ENCODE measurements around the gene XRCC1.
"Not testable (repeated sequence)": the region's sequence is repeated elsewhere in the genome, so short reads cannot be mapped to it uniquely, and the experiment has no call there.

XRCC1 gene

GRCh38 chr19:43519436-43520088, 55.8 kb downstream of the XRCC1 start:
- DNase-seq (ENCODE audit: low read depth in 2 of 2), result peak; percentile 79 to 80

GRCh38 chr19:43518051-43518450, 57.3 kb downstream of the XRCC1 start:
- no peak for DNase-seq (ENCODE audit: low read depth in 2 of 2)

- DNase-seq (ENCODE audit: low read depth in 2 of 2), result not testable (repeated sequence)
Measured at GRCh38 chr19:43512399-43512798, 62.9 kb downstream of the XRCC1 start.

GRCh38 chr19:43511324-43511723, 64.0 kb downstream of the XRCC1 start:
- DNase-seq (ENCODE audit: low read depth in 2 of 2), result no peak

- DNase-seq (ENCODE audit: low read depth in 2 of 2), result no peak
Measured at GRCh38 chr19:43510713-43511112, 64.6 kb downstream of the XRCC1 start.

GRCh38 chr19:43507880-43508279, 67.4 kb downstream of the XRCC1 start:
- DNase-seq (ENCODE audit: low read depth in 2 of 2), result no peak

GRCh38 chr19:43506629-43507028, 68.7 kb downstream of the XRCC1 start:
- DNase-seq (ENCODE audit: low read depth in 2 of 2), result no peak

- DNase-seq (ENCODE audit: low read depth in 2 of 2), result no peak
Measured at GRCh38 chr19:43505941-43506340, 69.4 kb downstream of the XRCC1 start.

GRCh38 chr19:43505186-43505456, 70.2 kb downstream of the XRCC1 start:
- DNase-seq (ENCODE audit: low read depth in 2 of 2), result no peak

GRCh38 chr19:43504426-43505185, 70.7 kb downstream of the XRCC1 start, which contains the start of gene PHLDB3:
Gene PHLDB3 (minus strand): TSS chr19:43504746. CDS start chr19:43504118, 628 bp downstream.
- DNase-seq (ENCODE audit: low read depth in 2 of 2), result no peak

GRCh38 chr19:43503501-43504425, 71.6 kb downstream of the XRCC1 start:
- DNase-seq (ENCODE audit: low read depth in 2 of 2), result peak; percentile 55 to 63

- no peak for DNase-seq (ENCODE audit: low read depth in 2 of 2)
Measured at GRCh38 chr19:43502419-43502976, 72.8 kb downstream of the XRCC1 start.

- no peak for DNase-seq (ENCODE audit: low read depth in 2 of 2)
Measured at GRCh38 chr19:43501661-43502418, 73.5 kb downstream of the XRCC1 start.

GRCh38 chr19:43499042-43499441, 76.3 kb downstream of the XRCC1 start:
- no peak for DNase-seq (ENCODE audit: low read depth in 2 of 2)

GRCh38 chr19:43498233-43498842, 77.0 kb downstream of the XRCC1 start:
- DNase-seq (ENCODE audit: low read depth in 2 of 2), result no peak

- DNase-seq (ENCODE audit: low read depth in 2 of 2), result no peak
Measured at GRCh38 chr19:43496960-43497359, 78.4 kb downstream of the XRCC1 start.

- DNase-seq (ENCODE audit: low read depth in 2 of 2), result no peak
Measured at GRCh38 chr19:43495082-43495481, 80.2 kb downstream of the XRCC1 start.

Measured in fibroblast of skin of left biceps (primary cell).